H1 (cell line): ENCODE data around the gene TTC34.

Source experiments
- CTCF ChIP-seq, 3 experiments: IDR thresholded peaks; 1 replicate in 2 of 3; 2 replicates in 1 of 3; pipeline versions ENCODE4 v1.5.1 to v1.6.1; 2011; ENCODE audit warnings: low read length in 3 of 3, mild to moderate bottlenecking in 3 of 3, inconsistent platforms in 2 of 3, low read depth in 1 of 3, moderate library complexity in 1 of 3; ENCODE audit not compliant: insufficient read depth in 1 of 3; ENCODE audit errors: control extremely low read depth in 1 of 3
- EZH2 ChIP-seq: fragments of 200-600 bp; sonication (generic); IDR thresholded peaks from 2 replicates; pipeline ENCODE4 v1.7.1; 2012; ENCODE audit warnings: low read depth, mild to moderate bottlenecking, moderate library complexity, low read length, inconsistent platforms; ENCODE audit not compliant: severe bottlenecking
- POLR2A ChIP-seq, 2 experiments: IDR thresholded peaks; 1 replicate in 1 of 2; 2 replicates in 1 of 2; pipeline ENCODE4 v1.6.1; 2011; ENCODE audit warnings: low read depth in 2 of 2, low read length in 2 of 2, mild to moderate bottlenecking in 2 of 2; ENCODE audit errors: control extremely low read depth in 1 of 2
- RFX5 ChIP-seq: IDR thresholded peaks from 2 replicates; pipeline ENCODE4 v1.6.1; 2011; ENCODE audit warnings: low read depth, low read length, improper control_type of control experiment, borderline replicate concordance
- RXRA ChIP-seq: IDR thresholded peaks from 2 replicates; pipeline ENCODE4 v1.6.1; 2011; ENCODE audit warnings: low read depth, mild to moderate bottlenecking, low read length, moderate library complexity; ENCODE audit not compliant: insufficient read depth
- SP2 ChIP-seq: IDR thresholded peaks from 2 replicates; pipeline ENCODE4 v1.6.1; 2012; ENCODE audit warnings: mild to moderate bottlenecking, low read length, inconsistent platforms
- SRF ChIP-seq: IDR thresholded peaks from 2 replicates; pipeline ENCODE4 v1.6.1; 2011; ENCODE audit warnings: mild to moderate bottlenecking, low read depth, low read length, moderate library complexity

GRCh38 chr1:2591233-2591580 is 210.3 kb downstream of the TTC34 start:
- TF ChIP-seq RFX5: no peak
- no peak for TF ChIP-seq RXRA
- TF ChIP-seq SP2: no peak
- TF ChIP-seq SRF: no peak
- TF ChIP-seq CTCF (IDR thresholded peaks at IDR 0.05; ENCODE audit: control extremely low read depth in 1 of 3, insufficient read depth in 1 of 3, low read depth in 1 of 3, low read length in 3 of 3): no peak
- TF ChIP-seq POLR2A (IDR thresholded peaks at IDR 0.05; ENCODE audit: control extremely low read depth in 1 of 2, low read depth in 2 of 2, low read length in 2 of 2): no peak
- no peak for TF ChIP-seq EZH2
